Activated naive CD4-positive, alpha-beta T cell treated with anti-CD3 and anti-CD28 coated beads for 36 hours (primary cell): Measurements from ENCODE around the gene KIFC3. TPM values are rescaled to one million over a fixed set of nuclear protein-coding genes. Genes with fewer than 3 reads are reported as not detected.
"Not testable (repeated sequence)": the region's sequence is repeated elsewhere in the genome, so short reads cannot be mapped to it uniquely, and the experiment has no call there.

Source experiments
- CTCF ChIA-PET: fragments of 350-600 bp; sonication (Branson Sonifier 250); formaldehyde crosslinking; loops from one replicate; lab custom pipeline; 2021; ENCODE audit warnings: antibody characterized with exemption; lab: Charles Lee
- DNase-seq: peaks from one replicate; pipeline ENCODE4 v3.0.0-alpha.2; 2020
- H3K27ac Mint-ChIP-seq: one replicate; pipeline ENCODE4 v1.8.0; 2021; ENCODE audit warnings: mild to moderate bottlenecking, mixed read lengths
- H3K27me3 Mint-ChIP-seq: one replicate; pipeline ENCODE4 v1.8.0; 2021; ENCODE audit warnings: low read depth, mixed read lengths
- H3K36me3 Mint-ChIP-seq: one replicate; pipeline ENCODE4 v1.8.0; 2021; ENCODE audit warnings: low read depth, mixed read lengths
- H3K4me1 Mint-ChIP-seq: one replicate; pipeline ENCODE4 v1.8.0; 2021; ENCODE audit warnings: low read depth, mixed read lengths
- H3K4me3 Mint-ChIP-seq: one replicate; pipeline ENCODE4 v1.8.0; 2021; ENCODE audit warnings: mild to moderate bottlenecking, moderate library complexity, mixed read lengths
- H3K9me3 Mint-ChIP-seq: one replicate; pipeline ENCODE4 v1.8.0; 2021; ENCODE audit warnings: mixed read lengths
- intact Hi-C: fragments of 100-400 bp; cut with micrococcal nuclease; formaldehyde crosslinking; loops from one replicate; pipeline ENCODE4 v1.15.1; 2023
- total RNA-seq, 2 experiments: library from RNA; stranded (reverse); gene quantifications; one replicate each; pipeline ENCODE4 v1.2.3, GENCODE V29; 2021

KIFC3 gene
- total RNA-seq, 2 experiments from 2014 or later: 0.12 TPM; not detected in 1

DNA sequence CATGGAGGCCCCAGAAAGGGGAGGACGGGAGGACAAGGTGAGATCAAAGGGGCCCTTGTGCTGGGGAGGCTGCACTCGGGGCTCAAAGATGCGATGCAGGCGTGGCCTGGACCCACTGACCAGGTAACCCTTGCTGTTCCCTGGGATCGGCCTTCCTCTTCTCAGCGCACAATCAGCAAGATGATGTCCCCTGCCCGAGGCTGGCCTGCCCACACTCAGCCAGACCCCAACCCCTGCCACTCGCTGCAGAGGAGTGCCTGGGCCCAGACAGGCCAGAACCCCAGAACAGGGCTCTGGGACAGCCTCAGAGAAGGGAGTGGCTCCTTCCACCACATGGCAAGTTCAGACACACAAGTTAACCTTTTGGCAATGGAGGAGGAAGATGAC lies 14.8 kb downstream of the KIFC3 start:
- CTCF ChIA-PET: no interaction called here
- no peak overlapping the region for H3K4me3 Mint-ChIP-seq
- no peaks in the 10 kb centered on the region for H3K4me1 Mint-ChIP-seq
- no peaks in the 10 kb centered on the region for H3K36me3 Mint-ChIP-seq
- H3K27ac Mint-ChIP-seq: no peak overlapping the region
- H3K27me3 Mint-ChIP-seq: no peaks in the 10 kb centered on the region
- intact Hi-C loops: no loop called here
- DNase-seq: no peak
- H3K9me3 Mint-ChIP-seq: no peaks in the 10 kb centered on the region

- H3K4me3 Mint-ChIP-seq: no peak overlapping the region
- no peak overlapping the region for H3K27ac Mint-ChIP-seq
- intact Hi-C loops: no loop called here
- no peak for DNase-seq
- H3K36me3 Mint-ChIP-seq: no peaks in the 10 kb centered on the region
- CTCF ChIA-PET: no interaction called here
- H3K9me3 Mint-ChIP-seq: no peaks in the 10 kb centered on the region
- H3K4me1 Mint-ChIP-seq: no peaks in the 10 kb centered on the region
- H3K27me3 Mint-ChIP-seq: no peaks in the 10 kb centered on the region
Measured at GRCh38 chr16:57786632-57787518, 15.4 kb downstream of the KIFC3 start.

GRCh38 chr16:57785924-57786323 lies 16.4 kb downstream of the KIFC3 start:
- intact Hi-C loops: no loop called here
- H3K27ac Mint-ChIP-seq: no peak overlapping the region
- H3K4me1 Mint-ChIP-seq: no peaks in the 10 kb centered on the region
- H3K36me3 Mint-ChIP-seq: no peaks in the 10 kb centered on the region
- no peak overlapping the region for H3K4me3 Mint-ChIP-seq
- DNase-seq: no peak
- no peaks in the 10 kb centered on the region for H3K9me3 Mint-ChIP-seq
- CTCF ChIA-PET: no interaction called here
- no peaks in the 10 kb centered on the region for H3K27me3 Mint-ChIP-seq

DNA sequence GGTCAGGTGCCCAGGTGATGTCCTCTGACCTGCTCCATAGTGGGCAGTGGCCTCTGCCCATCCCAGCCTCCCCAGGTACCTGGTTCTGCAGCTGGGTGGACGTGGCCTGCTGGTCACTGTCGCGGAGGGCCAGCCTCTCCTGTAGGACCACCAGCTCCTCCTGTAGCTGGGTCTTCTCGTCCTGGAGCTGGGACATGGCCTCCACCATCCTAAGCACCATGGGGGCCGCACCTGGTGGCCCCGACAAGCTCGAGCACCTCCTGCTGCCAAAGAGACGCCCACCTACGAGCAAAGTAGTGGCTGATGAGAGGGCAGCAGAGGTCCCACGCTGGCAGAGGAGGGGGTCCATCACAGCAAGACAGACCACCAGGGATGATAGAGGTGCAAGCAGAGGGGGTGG lies 16.9 kb downstream of the KIFC3 start:
- no peaks in the 10 kb centered on the region for H3K27me3 Mint-ChIP-seq
- no peak overlapping the region for H3K27ac Mint-ChIP-seq
- no peak overlapping the region for H3K4me3 Mint-ChIP-seq
- no peak for DNase-seq
- H3K9me3 Mint-ChIP-seq: no peaks in the 10 kb centered on the region
- no peaks in the 10 kb centered on the region for H3K36me3 Mint-ChIP-seq
- H3K4me1 Mint-ChIP-seq: no peaks in the 10 kb centered on the region
- intact Hi-C loops: no loop called here
- CTCF ChIA-PET: no interaction called here

GRCh38 chr16:57784334-57784733 lies 18.0 kb downstream of the KIFC3 start:
- CTCF ChIA-PET: interaction anchor here (0.5 kb wide), 1 partner anchor 9 kb away, joined by 3 read pairs; no protein-coding TSS in a partner anchor
- no peak overlapping the region for H3K4me3 Mint-ChIP-seq
- H3K27me3 Mint-ChIP-seq: no peaks in the 10 kb centered on the region
- no peak overlapping the region for H3K27ac Mint-ChIP-seq
- intact Hi-C loops: no loop called here
- H3K4me1 Mint-ChIP-seq: no peaks in the 10 kb centered on the region
- no peak for DNase-seq
- no peaks in the 10 kb centered on the region for H3K36me3 Mint-ChIP-seq
- no peaks in the 10 kb centered on the region for H3K9me3 Mint-ChIP-seq

DNA sequence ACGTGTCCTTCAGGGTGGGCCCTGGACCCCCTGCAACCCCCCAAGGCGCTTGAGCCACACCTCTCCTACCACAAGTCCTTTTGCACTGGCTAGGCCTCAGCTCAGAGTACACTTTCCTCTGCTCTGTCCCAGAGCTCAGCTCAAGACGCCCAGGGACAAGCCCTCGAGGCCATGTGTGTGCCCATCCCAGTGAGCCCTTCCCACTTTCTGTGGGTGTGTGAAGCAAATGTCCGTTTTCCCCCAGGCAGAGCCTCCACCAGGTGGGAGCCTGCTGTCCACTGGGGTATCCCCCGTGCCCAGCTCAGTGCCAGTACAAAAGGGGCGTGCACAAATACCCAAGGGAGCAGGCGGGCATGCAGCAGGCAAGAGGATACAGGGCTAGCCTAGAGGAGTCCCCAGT lies 18.4 kb downstream of the KIFC3 start:
- Mint-ChIP-seq H3K27ac (no peak overlapping the region), H3K36me3 (no peaks in the 10 kb centered on the region), H3K9me3 (no peaks in the 10 kb centered on the region), H3K4me1 (peaks cover 2% of the 10 kb centered on the region), H3K4me3 (no peak overlapping the region), H3K27me3 (no peaks in the 10 kb centered on the region)
- no peak for DNase-seq
- CTCF ChIA-PET: interaction anchor here (0.5 kb wide), 1 partner anchor 9 kb away, joined by 3 read pairs; no protein-coding TSS in a partner anchor
- intact Hi-C loops: no loop called here

GRCh38 chr16:57783116-57783515 lies 19.2 kb downstream of the KIFC3 start:
- no peaks in the 10 kb centered on the region for H3K9me3 Mint-ChIP-seq
- intact Hi-C loops: no loop called here
- H3K36me3 Mint-ChIP-seq: no peaks in the 10 kb centered on the region
- H3K4me1 Mint-ChIP-seq: peaks cover 2% of the 10 kb centered on the region
- H3K4me3 Mint-ChIP-seq: no peak overlapping the region
- CTCF ChIA-PET: interaction anchor here (0.7 kb wide), 1 partner anchor 13 kb away, joined by 3 read pairs; no protein-coding TSS in a partner anchor
- H3K27me3 Mint-ChIP-seq: no peaks in the 10 kb centered on the region
- no peak for DNase-seq
- H3K27ac Mint-ChIP-seq: no peak overlapping the region

- H3K27me3 Mint-ChIP-seq, H3K4me1 Mint-ChIP-seq, DNase-seq, H3K9me3 Mint-ChIP-seq, intact Hi-C loops, H3K36me3 Mint-ChIP-seq, H3K4me3 Mint-ChIP-seq, H3K27ac Mint-ChIP-seq: not testable (repeated sequence)
- CTCF ChIA-PET: interaction anchor here (0.7 kb wide), 1 partner anchor 12 kb away, joined by 3 read pairs; no protein-coding TSS in a partner anchor
Measured at GRCh38 chr16:57782607-57783055, 19.7 kb downstream of the KIFC3 start.

DNA sequence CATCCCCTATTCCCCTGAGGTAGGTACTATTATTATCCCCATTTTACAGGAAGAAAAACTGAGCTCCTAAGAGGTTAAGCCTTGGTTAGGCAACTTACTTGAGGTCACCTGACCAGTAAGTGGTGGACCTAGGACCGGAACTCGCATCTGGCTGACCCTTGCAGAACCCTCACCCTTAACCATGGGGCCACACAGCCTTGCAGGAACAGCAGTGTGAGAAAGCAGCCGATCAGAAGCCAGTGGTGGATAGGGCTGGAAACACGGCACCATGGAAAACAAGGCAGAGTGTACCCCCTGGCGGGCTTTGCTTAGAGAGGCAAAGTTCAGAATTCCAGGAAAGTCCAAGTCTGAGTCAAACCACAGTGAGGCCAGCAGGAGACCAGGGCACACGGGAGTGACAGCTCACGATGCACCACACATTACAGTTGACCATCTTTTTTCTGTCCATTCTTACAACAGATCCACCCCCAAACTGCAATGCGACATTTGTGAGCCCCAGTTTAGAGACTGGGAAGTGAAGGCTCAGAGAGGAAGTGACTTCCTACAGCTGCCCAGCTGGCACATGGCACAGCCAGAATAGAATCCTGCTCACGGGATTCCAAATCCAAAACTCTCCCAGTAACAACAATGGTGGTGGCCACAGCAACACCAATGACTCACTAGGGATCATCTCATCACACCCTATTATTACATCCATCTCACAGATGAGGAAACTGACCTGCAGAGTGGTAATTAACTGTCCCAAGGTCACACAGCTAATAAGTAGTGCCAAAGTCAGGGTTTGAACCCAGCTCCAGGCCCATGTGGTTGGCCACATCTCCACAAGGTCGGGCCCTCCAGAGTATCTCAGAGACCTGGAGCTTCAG lies 20.3 kb downstream of the KIFC3 start:
- H3K27ac Mint-ChIP-seq: no peak overlapping the region
- no peaks in the 10 kb centered on the region for H3K36me3 Mint-ChIP-seq
- H3K27me3 Mint-ChIP-seq: no peaks in the 10 kb centered on the region
- CTCF ChIA-PET: interaction anchor here (0.7 kb wide), 1 partner anchor 12 kb away, joined by 3 read pairs; no protein-coding TSS in a partner anchor
- peaks cover 2% of the 10 kb centered on the region for H3K4me1 Mint-ChIP-seq
- no peak overlapping the region for H3K4me3 Mint-ChIP-seq
- no peaks in the 10 kb centered on the region for H3K9me3 Mint-ChIP-seq
- intact Hi-C loops: no loop called here
- DNase-seq: no peak

- CTCF ChIA-PET: no interaction called here
- Mint-ChIP-seq H3K27ac (no peak overlapping the region), H3K9me3 (no peaks in the 10 kb centered on the region), H3K36me3 (no peaks in the 10 kb centered on the region), H3K27me3 (no peaks in the 10 kb centered on the region), H3K4me1 (peaks cover 2% of the 10 kb centered on the region), H3K4me3 (no peak overlapping the region)
- no peak for DNase-seq
- intact Hi-C loops: no loop called here
Measured at GRCh38 chr16:57781349-57781740, 20.9 kb downstream of the KIFC3 start.

DNA sequence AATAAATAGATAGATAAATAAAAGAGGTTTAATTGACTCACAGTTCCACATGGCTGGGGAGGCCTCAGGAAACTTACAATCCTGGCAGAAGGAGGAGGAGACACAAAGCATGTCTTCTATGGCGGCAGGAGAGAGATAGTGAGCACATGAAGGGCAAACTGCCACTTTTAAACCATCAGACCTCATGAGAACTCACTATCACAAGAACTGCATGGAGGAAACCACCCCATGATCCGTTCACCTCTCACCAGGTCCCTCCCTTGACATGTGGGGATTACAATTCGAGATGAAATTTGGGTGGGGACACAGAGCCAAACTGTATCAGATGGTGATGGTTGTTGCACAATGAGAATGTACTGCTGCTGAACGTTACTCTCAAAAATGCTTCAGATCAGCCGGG lies 22.5 kb downstream of the KIFC3 start:
- H3K4me3 Mint-ChIP-seq, H3K27ac Mint-ChIP-seq, H3K27me3 Mint-ChIP-seq, H3K9me3 Mint-ChIP-seq, CTCF ChIA-PET, H3K36me3 Mint-ChIP-seq, H3K4me1 Mint-ChIP-seq, DNase-seq, intact Hi-C loops: not testable (repeated sequence)

DNA sequence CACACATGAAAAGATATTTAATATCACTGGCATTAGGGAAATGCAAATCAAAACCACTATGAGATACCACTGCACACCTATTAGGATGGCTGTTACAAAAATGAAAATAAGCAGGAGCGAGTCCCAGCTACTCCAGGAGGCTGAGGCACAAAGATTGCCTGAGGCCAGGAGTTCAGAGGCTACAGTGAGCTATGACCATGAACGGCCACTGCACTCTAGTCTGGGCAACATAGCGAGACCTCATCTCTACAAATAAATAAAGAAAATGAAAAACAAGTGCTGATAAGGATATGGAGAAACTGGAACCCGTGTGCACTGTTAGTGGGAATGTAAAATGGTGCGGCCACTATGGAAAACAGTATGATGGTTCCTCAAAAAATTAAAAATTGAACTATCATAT lies 23.6 kb downstream of the KIFC3 start:
- CTCF ChIA-PET: no interaction called here
- peaks cover 2% of the 10 kb centered on the region for H3K4me1 Mint-ChIP-seq
- no peak overlapping the region for H3K4me3 Mint-ChIP-seq
- no peaks in the 10 kb centered on the region for H3K27me3 Mint-ChIP-seq
- no peaks in the 10 kb centered on the region for H3K36me3 Mint-ChIP-seq
- no peak overlapping the region for H3K27ac Mint-ChIP-seq
- no peaks in the 10 kb centered on the region for H3K9me3 Mint-ChIP-seq
- DNase-seq: no peak
- intact Hi-C loops: no loop called here
